GM21737 (cell line): Measurements from ENCODE around the gene TAX1BP3.
"Not testable (repeated sequence)": the region's sequence is repeated elsewhere in the genome, so short reads cannot be mapped to it uniquely, and the experiment has no call there.

Experiments
- ATAC-seq: cut with Tn5 transposase; IDR thresholded peaks from one replicate; pipeline ENCODE4 v1.9.1; 2021; ENCODE audit warnings: mild to moderate bottlenecking, moderate library complexity; ENCODE audit not compliant: unreplicated experiment

TAX1BP3 gene, protein sequence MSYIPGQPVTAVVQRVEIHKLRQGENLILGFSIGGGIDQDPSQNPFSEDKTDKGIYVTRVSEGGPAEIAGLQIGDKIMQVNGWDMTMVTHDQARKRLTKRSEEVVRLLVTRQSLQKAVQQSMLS

DNA sequence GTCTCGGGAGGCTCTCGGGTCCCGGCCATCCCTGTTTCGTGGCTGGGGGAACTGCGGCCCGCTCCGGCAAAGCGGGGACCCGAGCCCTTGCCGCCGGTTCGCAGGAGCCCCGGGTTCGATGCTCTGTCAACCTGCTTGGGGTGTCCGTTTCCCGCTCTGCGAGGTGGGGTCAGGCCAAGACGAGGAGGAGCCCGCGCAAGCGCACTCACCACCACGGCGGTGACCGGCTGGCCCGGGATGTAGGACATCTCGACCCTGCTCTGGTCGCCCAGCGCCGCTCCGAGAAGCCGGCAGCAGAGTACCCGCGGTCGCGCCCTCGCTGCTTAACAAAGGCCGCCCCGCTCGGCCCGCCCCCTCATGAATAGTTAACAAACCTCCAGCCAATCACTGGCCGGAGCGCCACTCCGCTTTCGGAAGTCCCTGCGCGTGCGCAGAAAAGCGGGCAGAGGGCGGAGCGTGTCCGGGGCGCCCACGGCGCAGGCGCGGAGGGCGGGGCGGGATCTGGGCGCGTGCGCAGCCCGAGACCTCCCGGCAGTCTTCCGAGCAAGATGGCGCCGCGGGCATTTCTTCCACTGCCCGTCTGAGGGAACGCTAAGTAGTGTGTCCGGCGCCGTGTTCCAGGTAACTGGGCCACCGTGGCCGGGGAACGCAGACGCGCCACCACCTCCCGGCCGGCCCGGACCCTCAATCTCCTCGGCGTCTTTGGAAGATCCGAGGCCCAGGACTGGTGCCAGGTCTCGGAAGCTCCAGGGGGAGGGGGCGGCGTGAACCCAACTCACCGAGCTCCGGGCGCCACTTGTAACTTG, at the start of gene TAX1BP3, which contains the start of gene EMC6:
TAX1BP3 (minus strand) TSS at position 300 of the 806 bp plus-strand sequence; CDS start at position 248, 52 bp downstream.
EMC6 (plus strand) TSS at position 534 of the 806 bp plus-strand sequence. CDS start 335 bp downstream, outside the sequence.
- ATAC-seq = peak; percentile 83

DNA sequence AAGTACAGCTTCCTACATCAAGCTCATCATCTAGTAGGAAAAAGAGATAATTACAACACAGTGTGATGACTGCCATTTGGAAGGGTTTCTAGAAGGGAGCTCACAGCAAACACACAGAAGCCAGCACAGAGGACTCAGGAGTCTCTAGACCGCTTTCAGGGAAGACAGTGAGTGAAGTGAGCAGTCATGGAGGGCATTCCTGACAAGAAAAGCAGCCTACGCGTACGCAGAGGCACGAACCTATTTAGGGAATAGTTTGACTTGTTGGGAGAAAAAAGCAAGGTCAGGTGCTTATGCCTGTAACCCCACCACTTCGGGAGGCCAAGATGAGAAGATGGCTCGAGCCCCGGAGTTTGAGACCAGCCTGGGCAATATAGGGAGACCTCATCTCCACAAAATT, 46.9 kb upstream of the TAX1BP3 start:
- no peak for ATAC-seq

DNA sequence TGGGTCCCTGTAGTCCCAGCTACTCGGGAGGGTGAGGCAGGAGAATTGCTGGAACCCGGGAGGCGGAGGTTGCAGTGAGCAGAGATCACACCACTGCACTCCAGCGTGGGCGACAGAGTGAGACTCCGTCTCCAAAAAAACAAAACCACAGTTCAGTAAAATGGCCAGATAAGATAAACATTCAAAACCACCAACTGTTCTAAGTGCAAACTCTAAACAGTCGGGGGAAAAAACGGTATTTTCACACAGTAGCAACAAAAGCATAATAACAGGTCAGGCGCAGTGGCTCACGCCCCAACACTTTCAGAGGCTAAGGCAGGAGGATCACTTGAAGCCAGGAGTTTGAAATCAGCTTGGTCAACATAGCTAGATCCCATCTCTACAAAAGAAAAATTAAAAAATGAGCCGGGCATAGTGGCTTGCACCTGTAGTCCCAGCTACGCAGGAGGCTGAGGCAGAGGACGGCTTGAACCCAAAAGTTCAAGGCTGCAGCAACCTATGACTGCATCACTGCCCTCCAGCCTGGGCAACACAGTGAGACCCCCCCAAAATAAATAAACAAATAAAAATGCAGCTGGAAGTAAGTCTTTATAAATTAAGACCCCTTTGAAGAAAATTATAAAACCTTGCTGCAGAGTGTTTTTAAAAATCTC, 44.6 kb upstream of the TAX1BP3 start:
- ATAC-seq = no peak

DNA sequence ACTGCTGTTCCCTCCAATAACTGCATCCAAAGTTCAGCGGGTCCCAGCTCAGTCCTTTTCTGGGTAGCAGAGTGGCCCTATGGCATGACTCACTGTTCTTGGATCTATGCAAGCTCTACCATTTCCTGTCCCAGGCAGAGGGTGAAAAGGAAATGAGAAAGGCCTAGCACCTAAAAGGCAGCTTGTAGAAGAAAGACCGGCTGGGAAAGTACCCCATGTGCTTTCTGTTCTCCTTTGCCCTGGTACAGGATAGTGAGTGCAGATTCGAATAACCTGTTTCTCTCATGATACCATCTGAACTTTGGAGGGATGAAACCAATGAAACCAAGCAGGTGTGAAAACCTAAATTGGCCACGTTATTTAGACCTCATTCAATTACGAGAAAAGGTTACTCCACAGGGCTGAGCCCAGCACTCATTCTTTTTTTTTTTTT, 42.6 kb upstream of the TAX1BP3 start:
- peak; percentile 94 for ATAC-seq

DNA sequence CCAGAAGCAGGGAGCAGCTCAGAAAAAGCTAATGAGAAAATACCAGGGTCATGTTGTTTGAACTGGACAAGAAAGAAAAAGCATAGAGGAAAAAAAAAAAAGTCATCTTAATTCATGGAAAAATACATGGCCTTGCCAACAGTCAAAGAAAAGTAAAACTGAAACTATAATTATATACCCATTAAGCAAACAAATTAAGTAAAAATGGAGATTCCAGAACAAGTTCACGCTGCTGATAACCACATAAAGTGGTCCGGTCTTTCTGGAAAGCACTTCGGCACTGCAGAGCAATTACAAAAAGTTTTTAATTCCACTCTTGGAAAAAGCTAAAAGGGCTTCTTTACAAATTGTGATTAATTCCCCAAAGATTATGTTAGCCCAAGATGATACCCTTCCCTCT, 40.0 kb upstream of the TAX1BP3 start:
- no peak for ATAC-seq

DNA sequence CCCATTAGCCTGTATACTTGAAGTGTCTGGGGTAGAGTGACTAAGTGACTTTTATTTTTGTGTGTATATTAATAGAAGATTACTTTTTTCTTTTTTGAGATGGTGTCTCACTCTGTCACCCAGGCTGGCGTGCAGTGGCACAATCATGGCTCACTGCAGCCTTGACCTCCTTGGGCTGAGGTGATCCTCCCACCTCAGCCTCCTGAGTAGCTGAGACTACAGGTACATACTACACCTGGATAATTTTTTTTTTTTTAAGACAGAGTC, 37.3 kb upstream of the TAX1BP3 start:
- ATAC-seq = not testable (repeated sequence)

DNA sequence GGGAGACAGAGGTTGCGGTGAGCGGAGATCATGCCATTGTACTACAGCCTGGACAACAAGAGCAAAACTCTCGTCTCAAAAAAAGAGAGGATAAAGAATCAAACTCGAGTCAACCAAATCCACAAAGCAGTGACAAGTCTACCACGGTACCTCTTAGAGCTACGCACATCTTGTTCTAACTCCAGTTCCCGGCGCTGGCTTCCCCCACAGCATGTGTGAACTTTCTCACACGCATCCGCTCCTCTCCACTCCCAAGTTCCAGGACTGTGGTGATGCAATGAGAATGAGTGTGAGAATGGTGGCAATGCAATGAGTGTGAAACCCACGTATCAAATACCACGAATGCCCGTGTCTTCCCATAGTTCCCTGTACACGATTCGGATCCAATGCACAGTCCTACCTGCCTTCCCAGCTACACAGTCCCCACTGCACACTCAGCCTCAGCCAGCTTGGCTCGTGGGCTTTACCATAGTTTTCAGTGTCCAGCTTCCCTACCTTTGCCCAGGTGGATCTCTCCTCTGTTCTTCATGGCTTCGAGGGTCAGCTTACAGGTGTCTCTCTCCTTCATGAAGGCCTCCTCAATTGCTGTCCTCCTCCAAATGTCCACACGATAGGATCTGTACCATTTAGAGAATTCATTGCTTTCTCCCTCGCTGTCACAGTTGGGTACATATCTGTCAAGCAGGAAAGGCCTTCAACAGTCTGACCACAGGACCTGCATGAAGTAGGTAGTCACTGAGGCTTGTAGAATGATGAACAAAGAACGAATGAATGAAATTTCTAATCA, 36.7 kb upstream of the TAX1BP3 start:
- no peak for ATAC-seq

DNA sequence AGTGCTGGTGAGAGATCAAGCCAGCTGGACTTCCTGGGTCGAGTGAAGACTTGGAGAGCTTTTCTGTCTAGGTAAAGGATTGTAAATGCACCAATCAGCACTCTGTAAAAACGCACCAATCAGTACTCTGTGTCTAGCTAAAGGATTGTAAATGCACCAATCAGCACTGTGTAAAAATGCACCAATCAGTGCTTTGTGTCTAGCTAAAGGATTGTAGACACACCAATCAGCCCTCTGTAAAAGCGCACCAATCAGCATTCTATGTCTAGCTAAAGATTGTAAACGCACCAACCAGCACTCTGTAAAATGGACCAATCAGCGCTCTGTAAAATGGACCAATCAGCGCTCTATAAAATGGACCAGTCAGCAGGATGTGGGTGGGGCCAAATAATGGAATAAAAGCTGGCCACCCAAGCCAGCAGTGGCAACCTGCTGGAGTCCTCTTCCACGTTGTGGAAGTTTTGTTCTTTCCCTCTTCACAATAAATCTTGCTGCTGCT, 33.7 kb upstream of the TAX1BP3 start:
- ATAC-seq = not testable (repeated sequence)

DNA sequence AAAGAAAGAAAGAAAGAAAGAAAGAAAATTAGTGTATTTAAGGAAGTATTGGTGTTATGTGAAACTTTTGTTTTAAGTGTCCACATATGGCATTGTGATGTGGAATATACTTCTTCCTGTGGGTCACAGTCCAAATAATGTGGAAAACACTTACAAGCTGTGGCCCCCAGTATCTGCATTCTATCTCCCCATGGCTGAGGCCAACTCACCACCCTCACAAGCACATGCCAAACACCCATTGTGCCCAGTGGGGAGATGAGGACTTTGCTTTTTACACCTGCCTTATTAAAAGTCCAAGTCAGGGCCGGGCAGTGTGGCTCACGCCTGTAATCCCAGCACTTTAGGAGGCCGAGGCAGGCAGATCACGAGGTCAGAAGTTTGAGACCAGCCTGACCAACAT, 31.6 kb upstream of the TAX1BP3 start:
- ATAC-seq = no peak

DNA sequence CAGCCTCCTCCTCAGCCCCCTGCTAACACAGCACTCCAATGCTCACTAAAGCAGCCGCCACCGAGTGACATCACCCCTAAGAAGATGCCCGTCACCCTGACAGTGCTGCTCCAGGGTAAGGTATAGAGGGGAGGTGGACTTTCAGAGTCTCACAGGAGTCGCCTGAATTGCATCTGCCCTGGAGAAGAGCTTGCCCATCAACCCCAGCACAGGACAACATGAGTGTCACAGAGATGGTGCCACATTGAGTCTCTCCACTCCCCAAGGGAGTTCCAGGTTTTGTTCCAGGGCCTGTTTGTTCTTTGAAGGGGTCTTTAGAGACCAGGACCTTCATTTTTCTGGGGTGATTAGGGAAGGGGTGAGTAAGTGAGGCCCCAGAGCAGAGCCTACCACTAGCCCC, 29.8 kb upstream of the TAX1BP3 start:
- no peak for ATAC-seq

DNA sequence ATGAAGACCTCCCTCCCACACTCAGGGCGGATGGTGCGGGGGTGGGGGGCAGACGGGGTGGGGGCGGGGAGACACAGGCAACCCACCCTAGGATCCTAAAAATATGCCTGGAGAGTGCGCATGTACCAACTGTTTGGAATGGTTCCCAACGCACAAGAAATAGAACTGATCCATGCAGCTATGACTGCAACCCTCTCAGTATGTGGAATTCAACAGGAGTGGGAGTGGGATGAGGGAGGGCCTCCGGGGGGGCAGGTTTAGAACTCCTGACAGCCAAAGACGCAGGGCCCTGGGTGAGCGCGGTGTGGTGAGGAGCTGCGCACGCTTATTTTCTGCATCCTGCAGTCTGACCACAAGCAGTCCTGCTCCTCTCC, 28.7 kb upstream of the TAX1BP3 start:
- no peak for ATAC-seq

DNA sequence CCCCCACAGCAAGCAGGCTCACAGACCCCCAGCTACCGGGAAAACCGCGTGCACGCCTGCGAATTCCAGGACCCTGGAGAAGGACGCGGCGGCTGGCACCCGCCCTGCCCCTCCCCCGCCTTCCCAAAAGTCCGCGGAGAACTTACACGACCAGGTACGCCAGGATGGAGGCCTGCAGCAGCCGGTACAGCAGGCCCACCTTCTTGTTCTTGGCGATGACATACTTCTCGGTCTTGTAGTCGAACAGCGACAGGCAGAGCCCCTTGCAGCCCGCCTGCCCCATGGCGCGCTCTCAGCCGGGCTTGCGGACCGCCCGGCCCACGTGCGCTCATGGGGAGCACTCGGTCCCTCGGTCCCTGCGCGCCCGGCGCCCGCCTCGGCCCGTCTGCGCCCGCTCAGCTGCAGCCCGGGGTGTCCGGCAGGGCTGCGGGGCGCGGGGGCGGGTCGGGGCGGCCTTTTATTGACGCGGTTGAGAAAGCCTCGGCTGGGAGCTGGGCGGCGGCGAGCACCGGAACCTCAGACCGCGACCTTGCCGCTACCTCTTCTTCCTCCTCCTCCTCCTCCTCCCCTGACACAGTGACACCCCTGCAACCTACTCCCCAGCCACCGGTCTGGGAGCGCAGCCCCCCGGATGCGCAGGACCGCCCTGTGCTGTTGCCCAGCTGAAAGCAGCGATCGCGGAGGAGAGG, 27.5 kb upstream of the TAX1BP3 start, which contains the start of gene P2RX5:
P2RX5 (minus strand) TSS at position 433 of the 689 bp plus-strand sequence; CDS start at position 283, 150 bp downstream.
- ATAC-seq = no peak

DNA sequence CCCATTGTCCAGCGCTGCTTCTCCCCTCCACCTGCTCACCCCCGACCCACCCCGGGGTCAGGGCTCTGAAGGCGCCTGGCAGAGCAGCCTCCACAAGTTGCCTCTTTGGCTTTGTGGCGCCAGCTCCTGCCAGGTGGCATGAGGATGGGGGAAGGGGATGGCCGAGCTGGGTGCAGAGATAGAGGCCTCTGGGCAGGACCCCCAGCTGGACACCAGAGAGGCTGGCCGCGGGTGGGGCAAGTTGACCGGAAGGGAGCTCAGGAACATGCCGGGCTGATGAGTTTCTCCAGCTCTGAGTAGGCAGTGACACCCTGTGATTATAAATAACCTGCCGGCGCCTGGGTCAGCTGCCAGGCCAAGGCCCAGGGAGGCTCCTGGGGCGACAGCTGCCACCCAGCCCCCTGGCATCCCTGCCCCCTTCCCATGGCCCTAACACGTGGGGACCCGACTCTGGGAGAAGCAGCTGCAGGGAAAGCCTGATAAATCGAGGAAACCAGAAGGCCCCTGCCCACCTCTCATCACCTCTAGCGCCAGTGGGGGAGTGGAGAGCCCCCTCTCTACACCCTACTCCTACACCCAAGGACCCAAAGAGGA, 26.8 kb upstream of the TAX1BP3 start:
- no peak for ATAC-seq

DNA sequence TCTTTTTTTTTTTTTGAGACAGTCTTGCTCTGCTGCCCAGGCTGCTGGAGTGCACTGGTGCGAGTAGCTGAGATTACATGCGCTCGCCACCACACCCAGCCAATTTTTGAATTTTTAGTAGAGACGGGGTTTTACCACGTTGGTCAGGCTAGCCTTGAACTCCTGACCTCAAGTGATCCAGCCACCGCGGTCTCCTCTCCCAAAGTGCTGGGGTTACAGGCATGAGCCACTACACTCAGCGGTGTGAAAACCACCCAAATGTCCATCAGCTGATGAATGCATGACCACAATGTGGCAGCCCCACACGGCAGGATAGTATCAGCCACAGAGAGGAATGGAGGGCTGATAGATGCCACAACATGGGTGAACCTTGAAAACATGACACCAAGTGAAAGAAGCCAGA, 25.5 kb upstream of the TAX1BP3 start:
- peak; percentile 52 for ATAC-seq

DNA sequence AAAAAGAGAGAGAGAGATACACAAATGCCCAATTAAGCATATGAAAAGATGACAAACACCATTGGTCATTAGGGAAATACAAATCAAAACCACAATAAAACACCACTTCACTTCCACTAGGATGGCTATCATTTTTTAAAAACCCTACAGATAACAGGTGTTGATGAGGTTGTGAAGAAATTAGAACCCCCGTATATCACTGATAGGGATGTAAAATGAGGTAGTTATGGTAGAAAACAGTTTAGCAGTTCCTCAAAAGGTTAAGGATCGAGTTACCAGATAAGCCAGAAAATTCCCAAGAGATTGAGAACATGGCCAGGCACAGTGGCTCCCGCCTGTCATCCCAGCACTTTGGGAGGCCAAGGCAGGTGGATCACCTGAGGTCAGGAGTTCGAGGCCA, 24.8 kb upstream of the TAX1BP3 start:
- no peak for ATAC-seq

DNA sequence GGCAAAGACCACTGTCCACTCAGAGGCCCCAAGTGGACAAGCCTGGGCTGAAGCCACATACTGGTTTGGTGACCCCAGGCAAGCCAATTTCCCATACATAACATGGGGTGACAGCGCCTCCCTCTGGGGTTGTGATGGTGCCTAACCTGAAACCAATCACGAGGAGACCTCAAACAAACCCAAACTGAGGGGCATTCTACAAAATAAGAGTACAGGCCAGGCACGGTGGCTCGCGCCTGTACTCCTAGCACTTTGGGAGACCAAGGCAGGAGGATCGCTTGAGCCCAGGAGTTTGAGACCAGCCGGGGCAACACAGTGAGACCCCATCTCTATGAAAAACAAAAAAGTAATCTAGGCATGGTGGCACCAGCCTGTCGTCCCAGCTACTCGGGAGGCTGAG, 24.0 kb upstream of the TAX1BP3 start:
- no peak for ATAC-seq

DNA sequence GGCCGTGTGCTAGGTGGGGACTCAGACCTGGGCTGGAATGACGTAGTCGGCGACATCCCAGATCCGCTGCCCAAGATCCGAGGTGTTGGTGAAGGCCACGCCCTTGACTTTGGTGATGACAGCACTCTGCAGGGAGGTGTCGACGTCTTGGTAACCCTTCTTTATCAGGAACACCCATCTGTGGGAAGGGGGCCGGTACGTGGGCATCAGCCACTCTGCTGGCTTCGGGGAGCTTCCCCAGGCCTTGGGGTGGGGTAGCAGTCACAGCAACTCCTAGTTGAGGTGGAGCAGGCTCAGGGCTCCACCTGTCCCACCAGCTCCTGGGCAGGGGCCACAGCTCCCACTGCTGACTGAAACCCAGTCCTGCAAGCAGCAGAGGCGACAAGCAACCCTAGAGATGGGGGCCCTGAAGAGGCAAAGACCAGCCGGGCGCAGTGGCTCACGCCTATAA, 23.3 kb upstream of the TAX1BP3 start:
- no peak for ATAC-seq

DNA sequence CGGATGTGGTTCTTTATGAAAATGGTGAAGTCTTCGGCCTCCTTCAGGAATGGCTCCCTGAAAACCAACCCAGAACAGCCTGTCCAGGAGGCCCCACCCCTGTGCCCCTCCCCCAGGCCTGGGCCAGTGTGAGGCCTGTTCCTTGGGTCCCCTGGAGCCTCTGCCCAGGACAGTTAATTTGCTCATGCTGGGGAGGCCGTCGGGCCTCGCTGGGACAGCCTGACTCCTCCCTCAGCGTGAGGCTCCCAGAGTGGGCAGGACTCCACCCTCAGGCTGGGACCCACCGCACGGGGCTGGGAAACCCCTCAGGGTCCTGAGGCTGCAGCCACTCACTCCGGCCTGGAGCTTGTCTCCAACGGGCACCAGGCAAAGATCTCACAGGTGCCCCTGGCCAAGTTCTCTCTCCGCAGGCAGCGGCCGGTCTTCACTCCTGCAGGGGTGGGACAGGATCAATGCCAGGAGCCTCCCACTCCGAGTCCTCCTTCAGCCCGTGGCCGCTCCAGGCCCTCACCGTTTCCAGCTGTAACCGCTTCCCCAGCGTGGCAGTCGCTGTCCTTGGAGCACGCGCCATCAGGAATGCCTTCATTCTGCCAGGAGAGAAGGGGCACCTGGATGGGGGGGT, 21.8 kb upstream of the TAX1BP3 start:
- ATAC-seq = no peak

DNA sequence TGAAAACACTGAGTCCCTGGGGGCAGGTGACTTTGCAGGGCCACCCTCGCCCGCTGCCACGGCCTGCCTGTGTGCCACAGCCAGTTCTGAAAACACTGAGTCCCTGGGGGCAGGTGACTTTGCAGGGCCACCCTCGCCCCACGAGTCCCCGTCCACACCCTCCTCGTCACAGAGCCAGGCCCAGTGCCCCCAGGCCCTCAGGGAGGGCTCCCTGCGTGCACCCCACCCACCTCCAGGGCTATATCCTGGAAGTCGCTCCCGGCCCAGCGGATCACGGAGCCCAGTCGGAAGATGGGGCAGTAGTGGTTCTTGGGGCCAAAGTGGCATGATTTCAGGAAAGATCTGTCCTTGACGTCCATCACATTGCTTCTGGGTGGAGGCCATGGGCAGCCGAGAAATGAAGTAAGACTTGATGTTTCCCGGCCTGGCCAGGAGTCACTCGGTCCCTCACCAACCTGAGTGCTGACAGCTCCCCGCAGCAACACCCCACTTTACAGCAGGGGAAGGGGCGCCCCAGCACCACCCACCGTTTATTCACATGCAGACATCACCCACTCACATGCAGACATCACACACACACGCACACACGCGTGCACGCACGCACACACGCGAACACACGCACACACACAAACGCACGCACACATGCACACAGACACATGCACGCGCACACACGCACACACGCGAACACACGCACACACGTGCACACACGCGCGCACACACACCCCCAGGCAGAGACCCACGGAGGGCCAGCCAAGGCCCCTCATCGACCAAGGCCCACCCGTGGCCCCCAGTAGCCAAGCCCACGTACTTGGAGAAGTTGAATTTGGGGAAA, 21.1 kb upstream of the TAX1BP3 start:
- ATAC-seq = no peak
